ENCODE results near the gene PPP1R12B. TPM values are rescaled to one million over a fixed set of nuclear protein-coding genes. Genes with fewer than 3 reads are reported as not detected.
"Not testable (repeated sequence)": the region's sequence is repeated elsewhere in the genome, so short reads cannot be mapped to it uniquely, and the experiment has no call there.

The PPP1R12B gene
- total RNA-seq, 2 experiments from 2014 or later: 21.9 to 24.2 TPM

DNA sequence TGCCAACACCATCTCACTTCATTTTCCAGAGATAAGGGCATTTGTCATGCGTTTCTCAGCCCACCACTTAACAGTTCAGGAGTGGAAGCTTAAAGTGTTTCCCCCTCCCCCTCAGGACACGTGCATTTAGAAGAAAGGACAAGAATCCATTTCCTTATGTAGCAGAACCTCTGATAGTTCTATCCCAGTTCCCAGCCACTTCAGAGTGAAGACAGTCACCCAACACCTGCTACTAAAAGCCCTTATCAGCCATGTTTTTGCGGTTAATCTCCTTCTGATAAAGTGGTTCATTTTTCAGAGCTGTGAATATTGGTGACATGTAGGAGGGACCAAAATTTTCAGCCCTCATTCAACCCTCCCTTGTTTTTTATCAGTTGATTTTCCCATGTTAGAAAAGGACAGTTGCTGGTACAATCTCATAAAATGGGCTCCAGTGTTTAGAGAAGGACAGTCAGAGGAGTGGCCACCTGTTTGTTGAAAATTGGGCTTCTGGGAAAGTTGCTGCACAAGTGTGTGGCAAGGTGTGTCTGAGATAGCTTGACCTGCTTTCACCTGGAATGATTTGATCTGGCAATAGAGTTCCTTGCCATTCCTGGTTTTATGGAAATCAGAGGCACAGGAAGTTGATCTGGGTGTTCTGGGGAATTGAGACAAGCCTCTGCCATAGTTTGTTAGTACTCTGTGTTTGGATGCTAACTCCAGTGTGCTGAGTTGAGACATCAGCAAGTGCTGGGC lies 114.0 kb downstream of the PPP1R12B start:
- POLR2A ChIA-PET: no interaction called here
- Mint-ChIP-seq H3K27me3 (ENCODE audit: low read depth) (no peaks in the 10 kb centered on the region), H3K36me3 (ENCODE audit: low read depth) (no peaks in the 10 kb centered on the region), H3K4me1 (ENCODE audit: low read depth) (peaks cover 5% of the 10 kb centered on the region), H3K4me3 (no peak overlapping the region), H3K27ac (no peak overlapping the region), H3K9me3 (ENCODE audit: insufficient read depth) (no peaks in the 10 kb centered on the region)
- CTCF ChIA-PET: interaction anchor here (0.6 to 2.1 kb wide), 4 partner anchors 18 to 138 kb away, joined by 3 to 6 read pairs (median 4); no protein-coding TSS in a partner anchor
- ATAC-seq (no peak), DNase-seq (no peak)

DNA sequence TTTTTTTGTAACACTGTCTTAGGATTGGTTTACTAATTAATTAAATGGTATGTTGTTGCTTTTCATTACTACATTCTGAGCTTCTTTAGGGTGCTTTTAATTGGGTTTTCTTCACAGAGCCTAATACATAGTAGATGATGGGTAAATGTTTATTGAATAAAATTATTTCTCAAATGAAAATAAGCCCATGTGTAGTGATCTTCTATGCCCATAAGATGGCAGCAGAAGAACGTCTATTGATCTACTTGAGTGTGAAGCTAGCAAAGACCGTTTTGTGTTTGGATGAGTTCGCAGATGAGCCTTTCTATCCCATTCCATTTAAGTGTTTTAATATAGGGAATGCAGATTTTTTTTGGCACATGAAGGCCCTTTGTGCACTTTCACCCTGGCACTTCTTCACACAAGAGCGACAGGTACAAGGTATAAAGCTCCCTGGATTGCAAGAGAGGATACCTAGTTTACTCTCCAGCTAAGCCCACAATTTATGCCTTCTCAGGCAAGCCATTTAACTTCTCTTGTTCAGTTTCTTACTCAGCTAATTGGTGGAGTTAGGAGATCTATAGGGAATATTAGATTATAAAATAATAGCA lies 115.7 kb downstream of the PPP1R12B start:
- CTCF ChIA-PET: interaction anchor here (1.2 to 2.4 kb wide), 5 partner anchors 108 to 255 kb away, joined by 3 to 30 read pairs (median 6); no protein-coding TSS in a partner anchor
- H3K4me3 Mint-ChIP-seq; H3K36me3 Mint-ChIP-seq (ENCODE audit: low read depth); H3K27me3 Mint-ChIP-seq (ENCODE audit: low read depth); H3K9me3 Mint-ChIP-seq (ENCODE audit: insufficient read depth); DNase-seq; H3K27ac Mint-ChIP-seq; POLR2A ChIA-PET: not testable (repeated sequence)
- peak; percentile 58 for ATAC-seq
- peaks cover 10% of the 10 kb centered on the region for H3K4me1 Mint-ChIP-seq (ENCODE audit: low read depth)

DNA sequence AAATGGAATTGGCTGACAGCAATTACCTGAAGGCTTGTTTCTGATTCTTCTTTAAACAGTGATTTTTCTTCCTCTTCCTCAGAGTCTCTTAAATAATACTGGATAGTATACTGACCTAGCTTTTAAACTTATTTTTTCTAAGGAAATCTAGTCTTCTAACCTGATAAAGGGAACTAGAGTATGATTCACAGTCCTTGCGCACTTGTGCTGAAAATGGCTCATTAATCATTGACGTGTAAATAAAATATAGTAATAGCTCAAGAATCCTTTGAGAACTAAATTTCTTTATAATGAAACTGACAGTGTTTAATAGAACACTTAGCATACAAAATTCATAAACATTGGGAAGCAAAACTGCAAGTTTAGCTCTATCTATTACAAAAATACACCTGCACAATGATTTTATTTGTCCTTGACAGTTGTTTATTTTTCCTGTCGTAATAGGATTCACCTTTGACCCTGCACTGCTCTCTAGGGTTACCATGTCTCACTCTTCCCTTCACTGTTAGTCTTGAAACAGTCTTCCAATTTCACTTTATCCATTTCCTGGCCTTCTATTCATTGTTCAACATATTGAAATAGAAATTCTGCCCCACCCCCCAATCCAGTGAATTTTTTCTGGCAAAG lies 117.3 kb downstream of the PPP1R12B start:
- POLR2A ChIA-PET; H3K27ac Mint-ChIP-seq; H3K27me3 Mint-ChIP-seq (ENCODE audit: low read depth); H3K4me3 Mint-ChIP-seq; ATAC-seq; H3K9me3 Mint-ChIP-seq (ENCODE audit: insufficient read depth); H3K36me3 Mint-ChIP-seq (ENCODE audit: low read depth); DNase-seq: not testable (repeated sequence)
- CTCF ChIA-PET: interaction anchor here (0.7 to 2.4 kb wide), 3 partner anchors 9 to 254 kb away, joined by 3 to 30 read pairs (median 6); no protein-coding TSS in a partner anchor
- H3K4me1 Mint-ChIP-seq (ENCODE audit: low read depth): peaks cover 10% of the 10 kb centered on the region

DNA sequence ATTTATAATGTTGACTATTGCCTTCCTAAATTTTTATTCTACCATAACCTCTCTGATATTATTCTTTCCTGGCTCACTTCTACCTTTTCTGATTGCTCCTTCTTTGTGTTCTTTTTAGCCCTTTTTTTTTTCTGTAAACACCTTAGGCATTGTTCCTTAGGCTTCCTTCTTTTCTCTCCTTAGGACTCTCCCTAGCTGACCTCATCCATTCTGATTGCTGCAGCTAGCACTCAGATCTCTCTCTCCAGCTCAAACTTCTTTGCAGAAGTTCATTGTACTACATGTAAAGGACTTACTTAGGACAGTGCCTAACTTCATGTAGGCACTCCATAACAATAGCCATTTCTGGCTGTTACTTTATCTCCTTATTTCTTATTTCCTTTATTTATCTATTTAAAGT lies 117.8 kb downstream of the PPP1R12B start:
- H3K27ac Mint-ChIP-seq, POLR2A ChIA-PET: not testable (repeated sequence)
- H3K4me1 Mint-ChIP-seq (ENCODE audit: low read depth): peaks cover 10% of the 10 kb centered on the region

DNA sequence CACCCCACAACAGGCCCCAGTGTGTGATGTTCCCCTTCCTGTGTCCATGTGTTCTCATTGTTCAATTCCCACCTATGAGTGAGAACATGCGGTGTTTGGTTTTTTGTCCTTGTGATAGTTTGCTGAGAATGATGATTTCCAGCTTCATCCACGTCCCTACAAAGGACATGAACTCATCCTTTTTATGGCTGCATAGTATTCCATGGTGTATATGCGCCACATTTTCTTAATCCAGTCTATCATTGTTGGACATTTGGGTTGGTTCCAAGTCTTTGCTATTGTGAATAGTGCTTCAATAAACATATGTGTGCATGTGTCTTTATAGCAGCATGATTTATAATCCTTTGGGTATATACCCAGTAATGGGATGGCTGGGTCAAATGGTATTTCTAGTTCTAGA lies 118.9 kb downstream of the PPP1R12B start:
- ATAC-seq; H3K4me3 Mint-ChIP-seq; H3K27ac Mint-ChIP-seq; DNase-seq; H3K9me3 Mint-ChIP-seq (ENCODE audit: insufficient read depth); CTCF ChIA-PET; H3K27me3 Mint-ChIP-seq (ENCODE audit: low read depth); H3K36me3 Mint-ChIP-seq (ENCODE audit: low read depth); POLR2A ChIA-PET: not testable (repeated sequence)
- H3K4me1 Mint-ChIP-seq (ENCODE audit: low read depth): peaks cover 10% of the 10 kb centered on the region

More for the DNA sequence above, 117.8 kb downstream of the PPP1R12B start:
- H3K9me3 Mint-ChIP-seq (ENCODE audit: insufficient read depth); H3K27me3 Mint-ChIP-seq (ENCODE audit: low read depth); ATAC-seq; H3K4me3 Mint-ChIP-seq; DNase-seq; H3K36me3 Mint-ChIP-seq (ENCODE audit: low read depth): not testable (repeated sequence)
- CTCF ChIA-PET: interaction anchor here (1.3 kb wide), 1 partner anchor 254 kb away, joined by 6 read pairs; no protein-coding TSS in a partner anchor

DNA sequence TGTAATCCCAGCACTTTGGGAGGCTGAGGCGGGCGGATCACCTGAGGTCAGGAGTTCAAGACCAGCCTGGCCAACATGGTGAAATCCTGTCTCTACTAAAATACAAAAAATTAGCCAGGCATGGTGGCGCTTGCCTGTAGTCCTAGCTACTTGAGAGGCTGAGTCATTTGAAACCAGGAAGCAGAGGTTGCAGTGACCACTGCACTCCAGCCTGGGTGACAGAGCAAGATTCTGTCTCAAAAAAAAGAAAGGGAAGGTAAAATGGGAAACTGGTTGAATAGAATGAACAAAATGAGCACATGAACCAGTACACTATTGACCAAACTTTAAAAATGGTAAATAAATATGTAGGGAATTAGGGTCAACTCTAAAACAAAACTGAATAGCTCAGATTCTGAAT lies 120.2 kb downstream of the PPP1R12B start:
- H3K27ac Mint-ChIP-seq; H3K9me3 Mint-ChIP-seq (ENCODE audit: insufficient read depth); H3K27me3 Mint-ChIP-seq (ENCODE audit: low read depth); POLR2A ChIA-PET; H3K36me3 Mint-ChIP-seq (ENCODE audit: low read depth); DNase-seq; H3K4me3 Mint-ChIP-seq; ATAC-seq: not testable (repeated sequence)
- peaks cover 10% of the 10 kb centered on the region for H3K4me1 Mint-ChIP-seq (ENCODE audit: low read depth)
- CTCF ChIA-PET: interaction anchor here (0.8 to 1.5 kb wide), 4 partner anchors 100 to 133 kb away, joined by 3 read pairs; no protein-coding TSS in a partner anchor

DNA sequence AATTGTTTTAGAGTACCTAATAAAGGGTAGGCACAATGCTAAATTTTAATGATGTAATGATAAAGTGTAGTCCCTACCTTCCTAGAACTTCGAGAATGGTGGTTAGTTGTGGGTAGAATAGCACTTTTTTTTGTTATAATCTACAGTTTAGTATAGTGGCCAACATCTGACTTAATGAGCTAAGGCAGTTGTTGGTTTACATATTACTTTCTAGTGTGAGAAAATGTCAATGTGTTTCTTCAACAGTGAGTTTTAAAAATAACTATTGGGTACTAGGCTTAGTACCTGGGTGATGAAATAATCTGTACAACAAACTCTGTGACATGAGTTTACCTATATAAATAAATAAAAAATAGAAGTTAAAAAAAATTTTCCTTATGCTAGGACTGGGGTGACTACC lies 120.6 kb downstream of the PPP1R12B start:
- H3K27ac Mint-ChIP-seq; H3K4me1 Mint-ChIP-seq (ENCODE audit: low read depth); H3K27me3 Mint-ChIP-seq (ENCODE audit: low read depth); DNase-seq; H3K4me3 Mint-ChIP-seq; H3K36me3 Mint-ChIP-seq (ENCODE audit: low read depth); H3K9me3 Mint-ChIP-seq (ENCODE audit: insufficient read depth); ATAC-seq; POLR2A ChIA-PET: not testable (repeated sequence)
- CTCF ChIA-PET: interaction anchor here (0.8 to 1.5 kb wide), 3 partner anchors 103 to 134 kb away, joined by 3 read pairs; no protein-coding TSS in a partner anchor

DNA sequence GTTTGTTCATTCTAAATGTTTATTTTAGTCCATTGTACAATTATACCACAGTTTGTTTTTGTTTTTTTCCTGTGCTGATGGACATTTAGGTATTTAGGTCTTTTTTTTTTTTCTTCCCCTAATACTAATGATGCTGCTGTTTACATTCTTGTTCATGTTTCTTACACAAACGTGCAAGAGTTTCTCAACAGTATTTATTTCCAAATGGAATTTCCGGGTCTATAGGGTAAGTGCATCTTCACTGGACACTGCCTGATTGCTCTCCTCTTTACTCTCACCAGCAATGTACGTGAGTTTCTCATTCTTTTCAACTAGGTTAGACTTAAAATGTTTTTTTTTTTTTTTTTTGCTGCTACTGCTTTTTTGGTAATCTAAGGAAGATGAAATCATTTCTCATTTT lies 122.7 kb downstream of the PPP1R12B start:
- H3K4me3 Mint-ChIP-seq: no peak overlapping the region
- ChIA-PET POLR2A (no interaction called here), CTCF (no interaction called here)
- H3K36me3 Mint-ChIP-seq (ENCODE audit: low read depth): no peaks in the 10 kb centered on the region
- no peaks in the 10 kb centered on the region for H3K9me3 Mint-ChIP-seq (ENCODE audit: insufficient read depth)
- no peak for ATAC-seq
- H3K27ac Mint-ChIP-seq: no peak overlapping the region
- no peak for DNase-seq
- H3K4me1 Mint-ChIP-seq (ENCODE audit: low read depth): peaks cover 6% of the 10 kb centered on the region
- H3K27me3 Mint-ChIP-seq (ENCODE audit: low read depth): no peaks in the 10 kb centered on the region

DNA sequence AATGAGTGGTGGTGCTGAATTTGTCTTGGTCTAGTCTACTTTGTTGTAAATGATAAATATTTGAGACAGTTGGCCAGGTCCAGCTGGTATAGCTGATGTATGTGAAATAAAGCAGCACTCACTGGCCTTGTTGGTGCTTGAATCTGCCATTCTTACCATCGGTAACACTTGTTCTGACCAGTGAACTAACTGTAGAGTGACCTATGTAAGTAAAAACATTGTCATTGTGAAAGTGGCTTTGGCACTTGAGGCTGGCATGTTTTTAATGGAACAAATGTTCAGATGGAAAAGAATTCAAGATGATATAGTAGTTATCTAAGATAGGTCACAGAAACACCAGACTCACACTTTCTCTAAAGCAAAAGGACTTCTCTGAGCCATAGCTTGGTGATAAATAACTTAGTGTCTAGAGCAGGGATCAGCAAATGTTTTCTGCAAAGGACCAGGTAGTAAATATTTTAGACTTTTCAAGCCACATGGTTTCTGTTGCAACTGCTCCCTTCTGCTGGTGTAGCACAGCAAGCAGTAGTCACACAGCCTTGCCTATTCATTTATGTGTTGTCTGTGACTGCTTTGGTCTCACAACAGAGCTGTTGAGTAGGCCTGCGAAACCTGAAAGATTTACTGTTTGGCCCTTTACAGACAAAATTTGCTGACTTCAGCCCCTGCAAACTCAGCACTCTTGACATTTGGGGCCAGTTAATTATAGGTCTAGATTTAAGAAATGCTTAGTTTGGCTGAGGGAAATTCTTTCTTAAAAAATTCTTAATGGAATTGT lies 124.0 kb downstream of the PPP1R12B start:
- H3K27ac Mint-ChIP-seq; H3K4me3 Mint-ChIP-seq; ATAC-seq; H3K4me1 Mint-ChIP-seq (ENCODE audit: low read depth); DNase-seq; POLR2A ChIA-PET; H3K36me3 Mint-ChIP-seq (ENCODE audit: low read depth); H3K27me3 Mint-ChIP-seq (ENCODE audit: low read depth); H3K9me3 Mint-ChIP-seq (ENCODE audit: insufficient read depth): not testable (repeated sequence)
- CTCF ChIA-PET: interaction anchor here (0.8 kb wide), 1 partner anchor 247 kb away, joined by 3 read pairs; no protein-coding TSS in a partner anchor

DNA sequence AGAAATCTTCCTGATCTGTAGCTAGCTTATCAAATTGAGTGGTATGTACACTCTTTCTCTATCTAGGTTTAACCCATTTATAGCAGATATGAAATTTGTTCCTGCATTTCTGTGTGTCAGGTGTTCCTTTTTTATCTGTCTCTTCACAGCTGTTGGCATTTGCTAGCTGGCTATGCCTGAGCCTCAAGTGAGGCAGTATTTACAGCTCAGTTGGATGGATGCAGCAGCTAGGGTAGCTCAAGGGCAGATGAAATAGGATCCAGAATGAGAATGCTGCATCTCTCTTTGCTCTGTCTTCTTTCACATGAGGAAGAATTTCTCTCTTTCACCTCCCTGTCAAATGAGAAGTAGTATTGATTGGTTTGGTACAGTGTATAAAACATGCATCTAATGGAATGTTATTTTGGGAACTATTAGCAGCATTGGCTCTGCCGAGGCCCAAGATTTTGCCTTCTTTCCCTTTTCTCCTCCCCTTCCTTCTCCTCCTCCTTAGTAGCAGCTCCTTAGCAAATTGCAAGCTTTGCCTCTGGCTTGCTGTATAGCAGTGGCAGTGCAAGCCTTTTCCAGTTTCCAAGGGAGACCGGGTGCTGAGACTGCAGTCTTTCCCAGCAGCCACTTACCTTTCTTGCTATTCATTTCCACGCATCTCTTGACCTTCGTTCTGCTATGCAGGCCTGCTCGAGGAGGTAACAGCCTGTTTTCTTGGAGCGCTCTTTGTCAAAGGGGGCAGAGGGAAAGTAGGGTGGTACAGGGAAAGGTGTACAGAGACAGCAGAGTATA lies 125.0 kb downstream of the PPP1R12B start:
- ATAC-seq; POLR2A ChIA-PET; H3K4me1 Mint-ChIP-seq (ENCODE audit: low read depth); H3K9me3 Mint-ChIP-seq (ENCODE audit: insufficient read depth); H3K4me3 Mint-ChIP-seq; H3K27ac Mint-ChIP-seq; H3K36me3 Mint-ChIP-seq (ENCODE audit: low read depth); H3K27me3 Mint-ChIP-seq (ENCODE audit: low read depth); DNase-seq: not testable (repeated sequence)
- CTCF ChIA-PET: interaction anchor here (0.8 kb wide), 1 partner anchor 246 kb away, joined by 3 read pairs; no protein-coding TSS in a partner anchor

DNA sequence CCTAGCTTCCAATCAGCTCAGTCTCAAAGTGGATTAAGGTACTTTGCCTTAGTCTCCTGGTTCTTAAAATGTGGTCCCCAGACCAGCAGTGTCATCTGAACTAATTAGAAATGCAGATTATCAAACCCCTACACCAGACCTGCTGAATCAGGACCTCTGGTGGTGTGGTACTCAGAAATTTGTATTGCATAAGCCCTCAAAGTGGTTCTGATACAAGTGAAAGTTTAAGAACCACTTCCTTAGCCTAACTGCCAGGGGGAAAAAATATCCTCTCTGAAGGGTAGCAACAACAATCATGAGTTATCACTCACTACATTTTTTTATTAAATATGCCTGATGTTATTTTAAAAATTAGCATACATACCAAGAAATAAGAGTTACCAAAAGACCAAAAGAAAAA lies 131.2 kb downstream of the PPP1R12B start:
- H3K4me3 Mint-ChIP-seq; POLR2A ChIA-PET; H3K27me3 Mint-ChIP-seq (ENCODE audit: low read depth); H3K9me3 Mint-ChIP-seq (ENCODE audit: insufficient read depth); CTCF ChIA-PET: not testable (repeated sequence)
- DNase-seq (peak; percentile 26), ATAC-seq (peak; percentile 49)
- Mint-ChIP-seq H3K4me1 (ENCODE audit: low read depth) (peaks cover 48% of the 10 kb centered on the region), H3K36me3 (ENCODE audit: low read depth) (peaks cover 12% of the 10 kb centered on the region), H3K27ac (peak overlapping the region; percentile 33)

Data from activated CD8-positive, alpha-beta T cell treated with anti-CD3 and anti-CD28 coated beads, Interleukin-2, amount 10 ng/mL, durations not matched to agents 7 days and 5 days (primary cell).